ENCODE measurements around the gene PNLIPRP3. TPM values are rescaled to one million over a fixed set of nuclear protein-coding genes. Genes with fewer than 3 reads are reported as not detected.

The PNLIPRP3 gene
- total RNA-seq, 1 donor from 2014 or later, result not detected

DNA sequence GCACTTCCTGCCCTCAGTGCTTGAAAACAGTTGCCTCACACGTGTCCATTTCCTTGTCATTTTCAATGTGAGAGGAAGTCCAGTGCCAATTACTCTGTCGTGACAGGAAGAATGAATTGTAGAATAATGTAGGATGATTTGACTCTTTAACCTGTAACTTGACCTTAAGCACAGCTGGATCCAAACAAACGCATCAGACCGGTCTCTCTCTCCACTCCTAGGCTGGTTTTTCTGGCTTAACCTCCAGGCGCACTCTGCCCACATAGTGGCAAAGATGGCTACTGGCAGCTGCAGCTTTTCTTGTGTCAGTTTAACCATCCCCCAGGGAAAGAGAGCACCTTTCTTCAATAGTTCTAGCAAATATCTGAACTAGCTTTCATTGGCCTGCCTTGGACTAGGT lies 29.4 kb upstream of the PNLIPRP3 start:
- Histone ChIP-seq H3K27me3 (ENCODE audit: insufficient read depth, low read length) (no peaks in the 10 kb centered on the region), H3K4me3 (ENCODE audit: insufficient read depth, low read depth, low read length) (no peak overlapping the region), H3K4me1 (ENCODE audit: insufficient read depth, low read length) (no peaks in the 10 kb centered on the region), H3K27ac (ENCODE audit: low read depth, low read length) (no peak overlapping the region), H2AFZ (ENCODE audit: low read depth, low read length) (no peak overlapping the region), H3K36me3 (ENCODE audit: insufficient read depth, low read length) (no peaks in the 10 kb centered on the region), H3K79me2 (ENCODE audit: insufficient read depth, low read length) (no peaks in the 10 kb centered on the region), H3K9ac (ENCODE audit: low read length) (no peak overlapping the region), H3K9me3 (ENCODE audit: insufficient read depth, low read depth, low read length) (no peaks in the 10 kb centered on the region), H3K4me2 (ENCODE audit: low read length) (no peak overlapping the region), H4K20me1 (ENCODE audit: insufficient read depth, low read length) (no peaks in the 10 kb centered on the region)
- FAIRE-seq (no peak), DNase-seq (ENCODE audit: low read depth) (no peak)
- TF ChIP-seq EZH2 (IDR thresholded peaks at IDR 0.05; ENCODE audit: insufficient read depth, low read length), result no peak
- TF ChIP-seq, protein P1, sequence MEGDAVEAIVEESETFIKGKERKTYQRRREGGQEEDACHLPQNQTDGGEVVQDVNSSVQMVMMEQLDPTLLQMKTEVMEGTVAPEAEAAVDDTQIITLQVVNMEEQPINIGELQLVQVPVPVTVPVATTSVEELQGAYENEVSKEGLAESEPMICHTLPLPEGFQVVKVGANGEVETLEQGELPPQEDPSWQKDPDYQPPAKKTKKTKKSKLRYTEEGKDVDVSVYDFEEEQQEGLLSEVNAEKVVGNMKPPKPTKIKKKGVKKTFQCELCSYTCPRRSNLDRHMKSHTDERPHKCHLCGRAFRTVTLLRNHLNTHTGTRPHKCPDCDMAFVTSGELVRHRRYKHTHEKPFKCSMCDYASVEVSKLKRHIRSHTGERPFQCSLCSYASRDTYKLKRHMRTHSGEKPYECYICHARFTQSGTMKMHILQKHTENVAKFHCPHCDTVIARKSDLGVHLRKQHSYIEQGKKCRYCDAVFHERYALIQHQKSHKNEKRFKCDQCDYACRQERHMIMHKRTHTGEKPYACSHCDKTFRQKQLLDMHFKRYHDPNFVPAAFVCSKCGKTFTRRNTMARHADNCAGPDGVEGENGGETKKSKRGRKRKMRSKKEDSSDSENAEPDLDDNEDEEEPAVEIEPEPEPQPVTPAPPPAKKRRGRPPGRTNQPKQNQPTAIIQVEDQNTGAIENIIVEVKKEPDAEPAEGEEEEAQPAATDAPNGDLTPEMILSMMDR (IDR thresholded peaks at IDR 0.05; ENCODE audit: insufficient read depth, low read depth, low read length), result no peak
- Mint-ChIP-seq H3K36me3 (ENCODE audit: low read depth, unreplicated experiment) (no peaks in the 10 kb centered on the region), H3K27me3 (ENCODE audit: low read depth, unreplicated experiment) (no peaks in the 10 kb centered on the region), H3K4me1 (ENCODE audit: low read depth, unreplicated experiment) (no peaks in the 10 kb centered on the region), H3K9me3 (ENCODE audit: unreplicated experiment) (peaks cover 8% of the 10 kb centered on the region), H3K27ac (ENCODE audit: unreplicated experiment) (no peak overlapping the region), H3K4me3 (ENCODE audit: unreplicated experiment) (no peak overlapping the region)

DNA sequence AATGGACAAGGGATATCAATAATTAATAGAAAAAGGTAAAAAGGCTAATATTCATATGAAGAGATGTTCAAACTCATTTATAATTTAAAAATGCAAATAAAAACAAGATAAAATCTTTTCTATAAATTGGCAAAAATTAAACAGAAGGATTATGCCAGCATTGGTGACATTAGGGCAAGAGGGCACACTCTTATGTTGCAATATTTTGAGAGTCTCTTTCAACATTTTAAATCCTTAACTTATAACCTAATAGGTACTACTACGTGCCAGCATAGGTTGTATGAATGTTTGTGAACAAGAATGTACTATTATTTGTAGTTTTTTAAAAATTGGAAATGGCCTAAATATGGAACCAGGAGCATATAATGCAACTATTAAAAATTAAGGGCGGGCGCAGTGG lies 24.8 kb upstream of the PNLIPRP3 start:
- Mint-ChIP-seq H3K4me3 (ENCODE audit: unreplicated experiment) (no peak overlapping the region), H3K27me3 (ENCODE audit: low read depth, unreplicated experiment) (no peaks in the 10 kb centered on the region), H3K36me3 (ENCODE audit: low read depth, unreplicated experiment) (no peaks in the 10 kb centered on the region), H3K9me3 (ENCODE audit: unreplicated experiment) (no peaks in the 10 kb centered on the region), H3K4me1 (ENCODE audit: low read depth, unreplicated experiment) (peaks cover 2% of the 10 kb centered on the region), H3K27ac (ENCODE audit: unreplicated experiment) (no peak overlapping the region)
- H3K9ac ChIP-seq (ENCODE audit: low read length), result no peak overlapping the region
- no peak overlapping the region for H3K27ac ChIP-seq (ENCODE audit: low read depth, low read length)
- DNase-seq (ENCODE audit: low read depth) (no peak), FAIRE-seq (no peak)
- no peak overlapping the region for H2AFZ ChIP-seq (ENCODE audit: low read depth, low read length)
- no peak overlapping the region for H3K4me2 ChIP-seq (ENCODE audit: low read length)
- no peak overlapping the region for H3K4me3 ChIP-seq (ENCODE audit: insufficient read depth, low read depth, low read length)
- no peaks in the 10 kb centered on the region for H3K36me3 ChIP-seq (ENCODE audit: insufficient read depth, low read length)
- H3K27me3 ChIP-seq (ENCODE audit: insufficient read depth, low read length), result no peaks in the 10 kb centered on the region
- H3K9me3 ChIP-seq (ENCODE audit: insufficient read depth, low read depth, low read length), result no peaks in the 10 kb centered on the region
- no peaks in the 10 kb centered on the region for H4K20me1 ChIP-seq (ENCODE audit: insufficient read depth, low read length)
- TF ChIP-seq EZH2 (IDR thresholded peaks at IDR 0.05; ENCODE audit: insufficient read depth, low read length), result no peak
- TF ChIP-seq, protein P1 (IDR thresholded peaks at IDR 0.05; ENCODE audit: insufficient read depth, low read depth, low read length), result no peak
- no peaks in the 10 kb centered on the region for H3K4me1 ChIP-seq (ENCODE audit: insufficient read depth, low read length)
- H3K79me2 ChIP-seq (ENCODE audit: insufficient read depth, low read length), result no peaks in the 10 kb centered on the region

DNA sequence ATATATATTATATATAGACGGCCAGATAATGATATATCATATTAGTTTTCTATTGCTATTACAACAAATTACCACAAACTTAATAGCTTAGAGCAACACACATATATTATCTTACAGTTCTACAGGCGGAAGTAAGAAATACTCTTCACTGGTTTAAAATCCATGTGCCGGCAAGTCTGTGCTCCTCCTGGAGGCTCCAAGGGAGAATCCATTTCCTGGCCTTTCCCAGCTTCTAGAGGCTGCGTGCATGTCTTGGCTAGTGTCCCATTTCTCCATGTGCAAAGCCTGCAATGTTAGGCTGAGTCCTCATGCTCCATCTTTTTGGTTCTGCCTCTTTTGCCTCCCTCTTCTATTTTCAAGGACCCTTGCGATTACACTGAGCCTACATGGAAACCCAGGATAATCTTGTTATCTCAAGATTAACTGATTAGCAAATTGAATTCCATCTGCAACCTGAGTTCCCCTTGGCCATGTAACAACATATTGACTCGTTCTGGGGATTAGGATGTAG lies 23.9 kb upstream of the PNLIPRP3 start:
- H3K9ac ChIP-seq (ENCODE audit: low read length), result no peak overlapping the region
- H3K27me3 ChIP-seq (ENCODE audit: insufficient read depth, low read length), result no peaks in the 10 kb centered on the region
- H4K20me1 ChIP-seq (ENCODE audit: insufficient read depth, low read length), result no peaks in the 10 kb centered on the region
- H3K9me3 ChIP-seq (ENCODE audit: insufficient read depth, low read depth, low read length), result no peaks in the 10 kb centered on the region
- H3K36me3 ChIP-seq (ENCODE audit: insufficient read depth, low read length), result no peaks in the 10 kb centered on the region
- Mint-ChIP-seq H3K4me1 (ENCODE audit: low read depth, unreplicated experiment) (peaks cover 2% of the 10 kb centered on the region), H3K27me3 (ENCODE audit: low read depth, unreplicated experiment) (no peaks in the 10 kb centered on the region), H3K27ac (ENCODE audit: unreplicated experiment) (no peak overlapping the region), H3K9me3 (ENCODE audit: unreplicated experiment) (no peaks in the 10 kb centered on the region), H3K36me3 (ENCODE audit: low read depth, unreplicated experiment) (no peaks in the 10 kb centered on the region), H3K4me3 (ENCODE audit: unreplicated experiment) (no peak overlapping the region)
- no peak overlapping the region for H3K4me3 ChIP-seq (ENCODE audit: insufficient read depth, low read depth, low read length)
- FAIRE-seq, result no peak
- no peak for DNase-seq (ENCODE audit: low read depth)
- H3K27ac ChIP-seq (ENCODE audit: low read depth, low read length), result no peak overlapping the region
- TF ChIP-seq, protein P1 (IDR thresholded peaks at IDR 0.05; ENCODE audit: insufficient read depth, low read depth, low read length), result no peak
- no peak for TF ChIP-seq EZH2 (IDR thresholded peaks at IDR 0.05; ENCODE audit: insufficient read depth, low read length)
- no peaks in the 10 kb centered on the region for H3K4me1 ChIP-seq (ENCODE audit: insufficient read depth, low read length)
- no peaks in the 10 kb centered on the region for H3K79me2 ChIP-seq (ENCODE audit: insufficient read depth, low read length)
- no peak overlapping the region for H2AFZ ChIP-seq (ENCODE audit: low read depth, low read length)
- no peak overlapping the region for H3K4me2 ChIP-seq (ENCODE audit: low read length)

All from astrocyte (in vitro differentiated cells and primary cell).